Measurements from ENCODE around the gene PKP4.

Gene PKP4

GRCh38 chr2:158730621-158731140 lies 273.9 kb downstream of the PKP4 start:
- DNase-seq (ENCODE audit: extremely low read depth in 1 of 2, low read depth in 1 of 2), result no peak

DNA sequence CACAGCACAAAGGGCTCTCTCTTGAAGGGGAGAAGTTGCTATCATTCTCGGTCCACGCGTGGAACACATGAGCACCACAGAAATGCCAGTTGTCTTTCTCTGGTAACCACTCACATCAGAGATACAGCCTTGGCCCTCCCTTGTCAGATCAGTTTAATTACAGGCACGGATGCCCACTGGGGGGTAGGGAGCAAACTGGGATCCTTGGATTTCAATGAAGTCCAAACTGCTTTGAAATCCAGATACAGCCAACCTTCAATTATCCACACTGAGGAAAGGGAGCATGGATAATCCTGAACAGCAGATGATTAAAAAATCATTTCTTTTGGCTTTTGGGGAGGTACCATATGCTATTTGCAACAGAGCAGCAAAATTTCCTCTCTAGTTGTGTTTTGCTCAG lies 274.6 kb downstream of the PKP4 start:
- DNase-seq (ENCODE audit: extremely low read depth in 1 of 2, low read depth in 1 of 2), result no peak
